NCI-H345 (cell line): ENCODE data around the gene SMARCD3.

Source experiments
- DNase-seq: peaks from one replicate; lab custom pipeline; 2025; lab: John Stamatoyannopoulos, UW

Gene SMARCD3

DNA sequence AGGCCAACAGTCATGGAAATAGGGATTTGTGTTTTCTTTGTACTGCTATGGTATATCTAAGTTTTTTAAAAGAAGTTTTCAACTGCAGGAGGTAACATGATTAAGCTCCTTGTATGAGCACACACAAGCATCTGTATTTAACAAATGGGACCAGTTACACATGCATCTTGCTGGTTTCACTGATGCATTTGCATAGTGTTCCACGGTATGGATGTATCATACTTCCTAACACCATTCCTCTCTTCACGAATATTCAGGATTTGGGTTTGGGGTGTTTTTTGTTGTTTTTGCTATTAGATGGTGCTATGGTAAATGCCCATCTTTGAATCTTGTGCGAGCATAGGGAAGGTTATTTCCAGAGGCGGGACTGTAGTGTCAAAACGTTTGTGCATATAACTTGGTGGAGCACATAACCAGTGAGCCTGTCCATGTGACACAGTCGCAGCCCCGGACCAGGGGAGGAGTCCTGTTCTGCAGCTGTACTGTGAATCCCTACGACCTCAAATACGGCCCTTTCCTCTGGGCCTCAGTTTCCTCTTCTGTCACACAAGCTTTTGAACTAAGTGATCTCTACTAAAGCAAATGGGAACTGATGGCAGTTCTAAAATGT is 40.1 kb downstream of the SMARCD3 start:
- no peak for DNase-seq

DNA sequence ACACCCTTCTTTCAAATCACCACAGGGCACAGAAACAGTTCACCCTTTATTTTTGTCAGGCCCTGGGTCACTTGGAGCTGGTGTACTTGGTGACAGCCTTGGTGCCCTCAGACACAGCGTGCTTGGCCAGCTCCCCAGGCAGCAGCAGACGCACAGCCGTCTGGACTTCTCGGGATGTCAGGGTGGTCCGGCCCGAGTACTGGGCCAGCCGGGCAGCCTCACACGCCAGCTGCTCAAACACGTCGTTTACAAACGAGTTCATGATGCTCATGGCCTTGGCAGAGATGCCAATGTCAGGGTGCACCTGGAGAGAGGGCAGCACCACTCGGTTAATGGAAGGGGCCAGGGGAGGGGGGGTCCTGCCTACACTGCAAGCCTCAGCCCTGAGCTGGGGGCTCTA is 40.7 kb downstream of the SMARCD3 start:
- no peak for DNase-seq

DNA sequence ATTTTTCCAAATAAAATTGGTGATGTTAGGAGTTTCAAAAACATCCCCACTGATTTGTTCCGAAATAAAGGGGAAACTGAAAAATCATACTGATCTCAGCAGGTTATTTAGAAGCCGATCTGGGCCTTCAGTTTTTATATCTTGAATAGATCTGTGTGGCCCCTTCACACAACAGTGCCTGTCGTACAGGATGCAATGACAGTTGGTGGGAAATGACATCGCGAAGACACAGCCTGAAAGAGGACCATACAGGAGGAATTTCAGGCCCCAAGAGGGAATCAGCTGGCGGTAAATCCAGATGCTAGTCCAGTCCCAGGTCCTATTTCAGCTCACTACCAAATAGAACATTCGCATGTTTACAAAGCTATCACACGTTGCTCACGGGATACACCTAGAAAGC is 41.2 kb downstream of the SMARCD3 start:
- no peak for DNase-seq

DNA sequence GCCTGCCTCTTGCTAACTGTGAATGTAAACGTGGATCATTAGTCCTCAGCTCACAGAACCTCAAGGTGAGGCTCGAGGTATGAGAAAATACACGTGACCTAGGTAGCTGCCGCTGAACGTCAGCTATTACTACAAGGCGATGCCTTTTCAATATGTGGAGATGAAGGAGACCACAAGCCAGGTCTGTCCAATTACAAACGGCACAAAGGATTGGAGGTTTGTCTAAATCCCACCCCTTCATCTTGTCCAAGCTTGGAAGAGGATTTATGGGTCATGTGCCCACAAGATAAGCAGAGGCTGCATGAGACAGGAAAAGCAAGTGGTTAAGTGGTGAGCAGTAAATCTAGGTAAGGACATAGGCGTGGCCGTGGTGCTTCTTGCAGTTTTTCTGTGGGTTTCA is 41.6 kb downstream of the SMARCD3 start:
- no peak for DNase-seq

DNA sequence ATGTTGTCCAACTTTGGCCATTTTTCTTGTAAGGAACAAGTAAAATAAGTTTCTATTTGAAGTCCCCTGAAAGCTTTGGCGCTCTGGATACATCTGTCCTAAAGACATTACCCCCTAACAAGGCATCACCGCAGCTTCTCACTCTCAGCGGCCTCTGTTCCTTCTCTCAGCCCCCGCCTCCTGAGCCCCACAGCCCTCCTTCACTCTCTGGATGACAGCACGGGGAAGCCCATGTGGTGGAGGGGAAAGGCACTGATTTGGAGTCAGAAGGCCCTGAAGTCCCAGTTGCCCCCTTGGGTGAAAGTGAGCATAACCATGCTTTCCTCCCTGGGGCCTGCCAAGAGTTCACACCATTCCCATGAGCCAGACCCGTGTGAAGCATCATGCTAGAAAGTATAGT is 42.8 kb downstream of the SMARCD3 start:
- no peak for DNase-seq

DNA sequence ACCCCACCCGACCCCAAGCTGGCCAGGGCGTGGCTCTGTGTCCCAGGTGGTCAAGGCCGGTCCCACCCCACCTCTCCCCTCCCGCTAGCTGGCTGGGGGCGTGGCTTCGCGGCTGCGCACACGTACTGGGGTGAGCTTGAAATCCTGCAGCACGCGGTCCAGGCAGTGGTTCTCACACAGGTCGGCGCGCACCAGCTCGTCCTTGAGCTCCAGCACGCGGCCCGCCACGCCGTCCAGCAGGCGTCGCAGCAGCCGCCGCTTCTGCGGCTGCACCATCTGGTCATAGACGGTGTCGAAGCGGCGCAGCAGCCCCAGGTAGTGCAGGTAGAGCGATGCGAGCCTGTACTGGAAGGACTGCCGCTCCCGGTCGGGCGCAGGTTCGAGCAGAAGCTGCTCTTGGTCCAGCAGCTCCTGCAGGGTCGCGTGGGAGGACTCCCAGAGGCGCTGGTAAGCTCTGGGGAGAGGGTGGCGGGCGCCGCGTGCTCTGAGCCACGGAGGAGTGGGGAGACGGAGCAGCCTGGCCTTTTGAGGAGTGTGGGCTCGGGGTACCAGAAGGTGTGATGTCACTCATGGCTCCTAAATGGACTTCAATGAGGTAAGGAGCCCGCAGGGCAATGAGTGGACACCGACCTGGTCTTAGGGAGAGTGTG is 44.0 kb downstream of the SMARCD3 start:
- no peak for DNase-seq

DNA sequence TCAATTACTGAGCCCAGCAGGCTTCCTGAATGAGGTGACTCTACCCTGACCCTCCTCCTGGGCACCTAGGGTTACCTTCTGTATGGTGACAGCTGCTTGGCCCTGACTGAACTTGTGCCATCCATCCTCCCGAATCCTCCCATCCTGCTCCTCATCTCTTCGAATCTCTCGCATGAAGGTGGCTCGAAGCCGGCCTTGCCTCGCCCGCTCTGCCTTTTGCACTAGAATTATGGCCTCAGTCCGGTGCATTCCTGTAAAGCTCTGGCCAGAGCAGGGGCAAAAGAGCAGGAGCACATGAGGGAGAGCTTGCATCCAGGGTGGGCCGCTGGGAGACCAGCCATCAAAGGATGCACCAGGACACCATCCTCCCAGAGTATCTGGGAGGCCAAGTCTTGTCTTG is 45.7 kb downstream of the SMARCD3 start:
- DNase-seq, result no peak

DNA sequence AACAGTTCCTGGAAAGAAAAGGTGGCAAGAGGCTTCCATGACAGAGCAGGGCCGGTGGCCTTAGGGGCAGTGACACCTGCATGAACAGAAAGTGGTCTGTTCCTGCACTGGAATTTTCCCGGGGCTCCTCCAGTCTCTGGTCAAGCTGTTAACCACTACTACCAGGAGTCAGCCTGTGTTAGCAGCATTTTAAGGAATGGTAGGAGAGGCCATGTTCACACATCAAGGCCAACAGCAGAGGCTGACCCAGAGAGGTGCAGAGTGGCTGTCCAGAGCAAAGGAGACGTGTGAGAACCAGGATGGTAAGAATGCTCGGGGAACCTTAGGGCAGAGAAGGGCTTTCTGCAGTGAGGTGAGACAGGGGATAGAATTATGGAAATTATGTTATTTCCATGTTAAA is 46.7 kb downstream of the SMARCD3 start:
- no peak for DNase-seq

DNA sequence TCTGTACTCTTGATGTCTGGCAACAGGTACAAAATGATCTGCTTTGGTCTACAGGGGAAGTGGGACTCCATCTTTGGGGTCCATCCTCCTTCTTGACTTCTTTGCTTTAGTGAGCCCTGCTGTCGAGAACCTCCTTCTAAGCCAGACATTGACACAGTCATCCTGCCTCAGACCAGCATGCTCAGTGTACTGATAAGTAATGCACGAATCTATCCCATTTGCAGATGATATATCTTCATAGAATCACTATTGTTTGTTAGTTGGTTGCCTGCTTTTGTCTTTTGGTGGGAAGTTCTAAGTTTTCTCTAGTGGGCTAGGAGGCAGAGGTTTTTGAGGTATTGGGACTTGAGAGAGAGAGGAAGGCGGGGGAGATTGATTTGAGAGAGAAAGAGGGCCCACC is 47.1 kb downstream of the SMARCD3 start:
- DNase-seq, result no peak

DNA sequence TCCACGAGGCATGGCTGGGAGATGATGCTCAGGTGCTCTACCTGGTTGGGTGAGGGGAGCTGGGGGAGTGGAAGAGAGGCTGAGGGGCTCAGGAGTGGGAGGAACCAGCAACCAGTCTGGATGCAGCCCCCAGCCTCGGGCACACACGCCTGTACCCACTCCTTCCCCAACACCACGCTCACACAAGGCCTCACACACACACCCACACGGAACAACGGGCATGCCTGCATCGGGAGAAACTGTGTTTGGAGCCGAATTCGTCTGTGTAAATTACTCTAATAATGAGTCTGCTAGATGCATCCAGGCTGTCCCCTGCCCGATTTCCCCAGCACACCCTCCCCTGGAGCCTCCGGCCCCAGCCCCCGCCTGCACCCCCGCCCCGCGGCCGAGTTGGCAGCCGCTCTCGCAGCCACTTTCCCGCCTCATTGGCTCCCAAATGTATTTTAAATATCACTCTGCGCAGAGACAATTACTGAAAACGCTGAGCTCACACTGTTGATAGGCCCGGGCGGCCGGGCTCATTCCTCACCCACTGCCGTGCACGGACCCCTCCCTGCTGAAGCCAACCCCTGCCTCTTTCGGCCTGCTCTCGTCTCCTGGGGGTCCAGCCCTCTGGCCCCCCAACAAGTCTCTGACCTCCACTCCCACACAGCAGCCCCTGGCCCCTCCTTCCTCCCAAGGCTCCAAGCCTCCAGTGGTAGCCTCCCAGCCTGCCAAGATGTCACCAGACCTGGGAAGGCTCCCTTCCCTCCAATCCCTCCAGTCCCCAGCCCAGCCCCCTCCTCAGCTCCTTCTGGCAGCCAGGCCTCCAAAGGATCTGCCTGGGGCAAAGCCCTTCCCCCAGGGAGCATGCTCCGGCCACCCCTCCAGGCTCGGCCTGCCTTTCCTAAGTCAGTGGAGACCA is 49.3 kb downstream of the SMARCD3 start:
- DNase-seq, result peak; percentile 27

DNA sequence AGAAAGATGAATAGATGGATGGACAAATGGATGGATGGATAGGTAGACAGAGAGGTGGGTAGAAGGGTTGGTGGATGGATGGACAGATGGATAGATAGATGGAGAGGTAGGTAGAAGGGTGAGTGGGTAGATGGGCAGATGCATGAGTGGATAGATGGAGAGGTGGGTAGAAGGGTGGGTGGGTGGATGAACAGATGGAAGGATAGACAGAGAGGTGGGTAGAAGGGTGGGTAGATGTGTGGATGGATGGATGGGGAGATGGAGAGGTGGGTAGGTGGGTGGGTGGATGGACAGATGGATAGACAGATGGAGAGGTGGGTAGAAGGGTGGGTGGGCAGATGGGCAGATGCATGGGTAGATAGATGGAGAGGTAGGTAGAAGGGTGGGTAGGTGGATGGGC is 50.6 kb downstream of the SMARCD3 start:
- DNase-seq, result no peak

DNA sequence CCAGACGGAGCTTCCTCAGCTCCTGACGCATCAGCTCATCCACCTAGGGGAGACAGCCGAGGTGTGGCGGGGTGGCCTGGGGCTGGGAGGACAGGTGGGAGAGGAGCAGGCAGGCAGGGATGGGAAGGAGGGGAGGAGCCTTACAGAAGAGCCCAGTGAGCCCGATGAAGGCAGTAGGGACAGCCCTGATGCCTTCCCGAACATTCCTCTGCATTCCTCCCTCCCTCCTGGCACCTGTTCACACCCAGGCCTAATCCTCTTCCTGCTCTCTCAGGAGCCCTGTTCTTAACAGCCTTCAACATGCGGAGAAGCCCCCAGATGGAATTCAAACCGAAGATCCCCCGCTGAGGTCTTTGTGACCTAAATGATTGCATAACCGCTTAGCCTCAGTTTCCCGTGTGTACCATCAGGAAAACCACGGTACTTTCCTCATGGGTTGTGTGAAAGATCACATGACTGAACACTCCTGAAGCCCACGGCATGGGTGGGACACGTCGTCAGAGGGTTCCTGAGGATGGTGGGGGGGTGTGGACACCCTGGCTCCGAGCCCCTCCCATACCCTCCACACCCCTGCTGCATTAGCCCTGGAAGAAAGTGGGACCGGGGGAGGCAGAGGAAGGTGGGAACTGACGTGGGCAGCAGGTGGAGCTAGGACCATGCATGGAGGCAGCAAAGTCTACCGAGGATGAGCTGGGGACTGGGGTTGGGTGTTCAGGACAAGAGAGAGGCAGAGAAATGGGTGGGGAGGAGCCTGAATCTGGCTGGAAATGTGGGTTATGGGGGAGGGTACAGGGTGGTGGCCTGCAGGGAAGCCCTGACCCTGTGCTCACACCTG is 52.7 kb downstream of the SMARCD3 start:
- no peak for DNase-seq

DNA sequence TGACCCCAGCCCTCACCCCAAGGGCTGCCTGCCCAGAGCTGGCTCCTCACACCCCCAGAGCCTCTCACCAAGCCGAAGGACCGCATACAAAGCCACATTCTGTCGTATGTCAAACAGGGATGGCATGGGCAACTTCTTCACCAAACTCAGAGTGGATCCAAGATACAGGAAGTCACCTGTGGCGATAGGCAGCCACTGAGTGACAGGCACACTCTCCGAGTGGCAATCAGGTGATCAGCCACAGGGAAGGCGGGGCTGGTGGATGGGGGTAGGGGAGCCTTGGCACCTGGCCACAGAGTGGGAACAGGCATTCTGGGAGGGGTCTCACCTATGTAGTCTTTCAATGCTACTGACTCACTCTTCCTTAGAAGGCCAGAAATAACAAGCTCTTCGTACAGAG is 54.3 kb downstream of the SMARCD3 start:
- no peak for DNase-seq

DNA sequence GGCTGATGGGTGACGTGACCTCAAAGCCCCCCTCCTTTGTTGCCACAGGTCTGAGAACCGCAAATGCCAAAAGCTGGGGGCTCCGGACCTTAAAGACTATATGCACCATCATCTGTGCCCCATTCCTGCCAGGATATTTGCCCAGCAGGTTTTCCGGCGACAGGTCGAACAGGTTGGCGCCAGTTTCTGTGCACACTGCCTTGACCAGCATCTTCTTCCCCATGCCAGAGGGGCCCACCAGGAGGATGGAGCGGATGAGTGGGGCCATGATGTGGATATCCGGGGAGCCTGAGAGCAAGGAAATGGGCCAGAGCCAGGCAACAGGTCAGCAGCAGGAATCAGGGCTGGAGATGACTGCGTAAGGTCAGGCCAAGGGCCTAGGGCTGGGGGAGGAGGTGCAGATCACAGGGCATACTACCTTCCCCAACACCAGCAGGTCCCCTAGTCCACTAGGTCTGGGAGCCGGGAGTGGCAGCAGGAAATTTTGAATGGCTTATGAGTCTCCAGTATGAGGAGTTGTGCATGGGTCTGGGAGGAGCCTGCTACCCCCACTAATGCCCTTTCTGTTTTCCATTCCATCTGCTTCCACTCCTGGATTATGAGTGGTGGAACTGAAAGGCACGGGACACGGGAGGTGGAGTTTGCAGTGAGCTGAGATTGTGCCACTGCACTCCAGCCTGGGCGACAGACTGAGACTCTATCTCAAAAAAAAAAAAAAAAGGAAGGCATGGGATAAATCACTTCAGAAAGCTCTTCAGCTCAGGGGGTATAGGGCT is 55.1 kb downstream of the SMARCD3 start:
- DNase-seq, result no peak

DNA sequence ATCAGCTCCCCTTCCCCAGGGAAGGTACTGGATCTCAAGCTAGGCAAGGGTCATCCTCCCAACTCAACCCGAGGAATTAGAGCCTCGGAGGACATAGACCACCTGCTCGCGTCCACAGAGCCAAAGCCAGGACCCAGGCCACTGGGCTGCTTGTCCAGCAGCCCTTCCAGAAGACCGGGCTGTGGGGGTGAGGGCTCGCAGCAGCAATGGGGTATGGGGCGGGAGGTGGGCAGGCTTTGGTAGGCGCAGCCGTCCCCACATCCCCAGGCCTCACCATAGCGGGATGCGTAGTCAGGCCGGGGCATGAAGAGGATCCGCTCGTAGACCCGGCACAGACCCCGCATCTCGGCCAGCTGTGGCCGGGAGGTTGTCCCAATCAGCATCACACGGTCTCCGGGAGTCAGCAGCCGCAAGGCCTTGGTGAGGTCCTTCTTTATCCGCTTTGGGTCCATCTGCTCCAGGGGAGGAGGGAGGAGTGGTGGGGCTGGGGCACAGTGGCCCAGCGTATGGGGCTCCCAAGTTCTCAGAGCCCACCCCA is 56.4 kb downstream of the SMARCD3 start:
- no peak for DNase-seq

DNA sequence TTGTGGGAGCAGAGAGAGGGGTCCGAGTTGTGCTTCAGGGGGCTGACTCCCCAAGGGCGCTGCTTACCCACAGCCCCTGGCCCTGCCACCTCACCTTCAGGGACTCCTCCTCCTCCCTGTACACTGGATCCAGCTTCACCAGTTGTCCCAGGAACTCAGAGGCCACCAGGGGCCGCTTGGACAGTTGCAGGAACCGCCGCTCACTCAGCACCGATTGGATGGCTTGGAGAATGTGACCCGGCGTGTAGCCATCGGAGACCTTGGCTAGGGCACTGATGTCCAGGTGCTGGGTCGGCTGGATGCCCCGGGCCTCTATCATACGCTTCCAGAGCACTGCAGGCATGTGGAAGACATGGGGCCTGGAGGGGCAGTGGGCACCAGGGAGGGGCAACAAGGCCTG is 57.0 kb downstream of the SMARCD3 start:
- no peak for DNase-seq

DNA sequence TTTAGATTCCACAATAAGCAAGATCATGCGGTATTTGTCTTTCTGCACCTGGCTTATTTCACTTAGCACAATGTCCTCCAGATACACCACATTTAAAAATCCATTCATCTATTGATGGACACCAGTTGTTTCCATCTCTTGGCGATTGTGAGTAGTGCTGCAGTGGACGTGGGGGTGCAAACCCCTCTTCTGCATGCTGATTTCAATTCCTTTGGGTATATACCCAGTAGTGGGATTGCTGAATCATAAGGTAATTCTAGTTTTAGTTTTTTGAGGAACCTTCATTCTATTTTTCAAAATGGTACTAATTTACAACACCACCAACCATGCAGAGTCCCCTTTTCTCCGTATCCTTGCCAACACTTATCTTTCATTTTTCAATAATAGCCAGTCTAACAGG is 59.5 kb downstream of the SMARCD3 start:
- no peak for DNase-seq
